ENCODE data around the gene SIAE. TPM values are rescaled to one million over a fixed set of nuclear protein-coding genes. Genes with fewer than 3 reads are reported as not detected.

SIAE gene
- total RNA-seq, 4 donors from 2014 or later = 6.6 to 8.9 (median 7.7) TPM

DNA sequence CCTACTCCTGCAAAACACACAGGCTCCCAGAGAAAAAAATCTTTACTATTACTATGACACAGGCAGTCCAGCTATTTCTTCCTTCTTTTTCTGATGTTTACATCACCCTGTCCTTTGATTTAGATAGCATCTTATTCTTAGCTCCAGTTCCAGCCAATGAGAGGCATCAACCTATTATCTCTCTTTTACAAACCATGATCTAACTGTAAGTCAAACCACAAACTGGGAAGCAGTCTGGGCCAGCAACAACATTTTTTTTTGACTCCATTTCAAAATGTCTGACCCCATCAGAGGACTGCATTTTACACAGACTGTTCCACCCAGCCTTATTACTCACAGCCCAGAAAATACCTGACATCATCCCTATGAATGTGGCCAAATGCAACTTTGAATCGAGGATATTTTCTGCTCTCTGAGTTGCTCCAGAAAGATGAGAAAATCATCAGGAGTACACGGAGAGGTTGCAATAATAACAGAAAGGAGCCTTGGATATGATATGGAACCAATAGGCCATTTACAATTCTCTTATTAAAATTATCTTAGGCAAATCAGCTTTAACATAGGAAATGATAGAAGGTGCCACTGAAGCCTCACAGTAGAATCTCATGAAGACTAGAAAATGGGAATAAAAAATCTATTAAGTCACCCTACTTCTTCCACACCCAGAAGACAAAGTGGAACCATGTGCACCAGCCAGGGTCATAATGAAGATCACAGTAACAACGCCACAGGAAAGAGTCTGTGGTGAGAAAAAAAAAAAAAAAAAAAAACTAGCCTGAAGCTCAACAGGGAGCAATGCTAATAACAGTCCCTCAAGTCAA lies 29.7 kb downstream of the SIAE start:
- TF ChIP-seq CTCF (IDR thresholded peaks at IDR 0.05) (no peak), POLR2A (IDR thresholded peaks at IDR 0.05) (no peak), EP300 (IDR thresholded peaks at IDR 0.05) (no peak), POLR2AphosphoS5 (IDR thresholded peaks at IDR 0.05) (no peak)
- Histone ChIP-seq H3K9me3 (no peaks in the 10 kb centered on the region), H3K27me3 (no peaks in the 10 kb centered on the region), H3K36me3 (peaks cover 18% of the 10 kb centered on the region), H3K4me1 (peaks cover 5% of the 10 kb centered on the region), H3K4me3 (no peak overlapping the region), H3K27ac (no peak overlapping the region)
- 37% methylated on average over 3 of the region's 3 CpGs for WGBS
- DNase-seq (ENCODE audit: low spot score in 2 of 2) = no peak

GRCh38 chr11:124643042-124643604 lies 30.4 kb downstream of the SIAE start:
- 88% methylated on average over 10 of the region's 10 CpGs for WGBS
- peaks cover 23% of the 10 kb centered on the region for H3K36me3 ChIP-seq

DNA sequence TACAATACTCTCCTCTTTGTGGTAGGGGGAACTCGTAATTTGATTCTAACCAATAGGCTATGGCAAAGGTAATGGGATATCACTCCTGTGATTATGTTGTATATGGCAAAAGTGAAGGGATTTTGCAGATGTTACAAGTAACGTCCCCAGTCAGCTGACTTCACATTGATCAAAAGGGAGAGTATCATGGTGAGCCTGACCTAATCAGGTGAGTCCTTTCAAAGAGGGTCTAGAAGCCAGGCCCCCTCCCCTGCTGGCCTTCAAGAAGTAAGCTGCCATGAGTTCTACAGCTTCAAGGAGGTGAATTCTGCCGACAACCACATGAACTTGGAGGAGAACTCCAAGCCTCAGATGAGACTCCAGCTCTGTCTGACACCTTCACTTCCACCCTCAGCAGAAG lies 30.9 kb downstream of the SIAE start:
- H3K4me1 ChIP-seq = peaks cover 5% of the 10 kb centered on the region
- H3K27ac ChIP-seq = no peak overlapping the region
- peaks cover 24% of the 10 kb centered on the region for H3K36me3 ChIP-seq
- no peaks in the 10 kb centered on the region for H3K9me3 ChIP-seq
- H3K4me3 ChIP-seq = no peak overlapping the region
- no peaks in the 10 kb centered on the region for H3K27me3 ChIP-seq
- DNase-seq (ENCODE audit: low spot score in 2 of 2) = no peak
- WGBS = 94% methylated on average over 3 of the region's 3 CpGs
- no peak for TF ChIP-seq CTCF (IDR thresholded peaks at IDR 0.05)
- no peak for TF ChIP-seq POLR2A (IDR thresholded peaks at IDR 0.05)
- no peak for TF ChIP-seq POLR2AphosphoS5 (IDR thresholded peaks at IDR 0.05)
- no peak for TF ChIP-seq EP300 (IDR thresholded peaks at IDR 0.05)

More at GRCh38 chr11:124643042-124643604, 30.4 kb downstream of the SIAE start:
- Histone ChIP-seq H3K27ac (no peak overlapping the region), H3K27me3 (no peaks in the 10 kb centered on the region), H3K4me3 (no peak overlapping the region), H3K4me1 (peaks cover 5% of the 10 kb centered on the region), H3K9me3 (no peaks in the 10 kb centered on the region)
- no peak for DNase-seq (ENCODE audit: low spot score in 2 of 2)
- TF ChIP-seq CTCF (IDR thresholded peaks at IDR 0.05) = no peak
- TF ChIP-seq EP300 (IDR thresholded peaks at IDR 0.05) = no peak
- no peak for TF ChIP-seq POLR2A (IDR thresholded peaks at IDR 0.05)
- TF ChIP-seq POLR2AphosphoS5 (IDR thresholded peaks at IDR 0.05) = no peak

- Histone ChIP-seq H3K27ac (no peak overlapping the region), H3K4me3 (no peak overlapping the region), H3K9me3 (no peaks in the 10 kb centered on the region), H3K27me3 (no peaks in the 10 kb centered on the region), H3K36me3 (peaks cover 41% of the 10 kb centered on the region), H3K4me1 (peaks cover 5% of the 10 kb centered on the region)
- WGBS = 88% methylated on average over 5 of the region's 5 CpGs
- TF ChIP-seq POLR2A (IDR thresholded peaks at IDR 0.05) = no peak
- TF ChIP-seq POLR2AphosphoS5 (IDR thresholded peaks at IDR 0.05) = no peak
- DNase-seq (ENCODE audit: low spot score in 2 of 2) = no peak
These were observed 32.9 kb downstream of the SIAE start for GRCh38 chr11:124640666-124641065.

- TF ChIP-seq CTCF (IDR thresholded peaks at IDR 0.05) = no peak
- TF ChIP-seq POLR2AphosphoS5 (IDR thresholded peaks at IDR 0.05) = no peak
- no peak for TF ChIP-seq POLR2A (IDR thresholded peaks at IDR 0.05)
- no peak for TF ChIP-seq EP300 (IDR thresholded peaks at IDR 0.05)
- Histone ChIP-seq H3K9me3 (no peaks in the 10 kb centered on the region), H3K36me3 (peaks cover 56% of the 10 kb centered on the region), H3K4me1 (no peaks in the 10 kb centered on the region), H3K27ac (no peak overlapping the region), H3K4me3 (no peak overlapping the region), H3K27me3 (no peaks in the 10 kb centered on the region)
- DNase-seq (ENCODE audit: low spot score in 2 of 2) = no peak
- 89% methylated on average over 1 of the region's 1 CpG for WGBS
These were observed 34.4 kb downstream of the SIAE start for GRCh38 chr11:124639186-124639585.

All from suprapubic skin (tissue), 4 donors.